GM21576 (cell line): ENCODE results near the gene PDC.
A peak's percentile ranks its signal among the peaks of the same experiment; 100 is the strongest.

Experiments
- ATAC-seq: cut with Tn5 transposase; IDR thresholded peaks from one replicate; pipeline ENCODE4 v1.9.1; 2021; ENCODE audit warnings: mild to moderate bottlenecking, moderate library complexity; ENCODE audit not compliant: unreplicated experiment

The PDC gene

GRCh38 chr1:186461014-186461413 is at the start of gene PDC:
PDC (minus strand) TSS chr1:186461114; CDS start chr1:186449459, 11,655 bp downstream.
- ATAC-seq, result no peak

DNA sequence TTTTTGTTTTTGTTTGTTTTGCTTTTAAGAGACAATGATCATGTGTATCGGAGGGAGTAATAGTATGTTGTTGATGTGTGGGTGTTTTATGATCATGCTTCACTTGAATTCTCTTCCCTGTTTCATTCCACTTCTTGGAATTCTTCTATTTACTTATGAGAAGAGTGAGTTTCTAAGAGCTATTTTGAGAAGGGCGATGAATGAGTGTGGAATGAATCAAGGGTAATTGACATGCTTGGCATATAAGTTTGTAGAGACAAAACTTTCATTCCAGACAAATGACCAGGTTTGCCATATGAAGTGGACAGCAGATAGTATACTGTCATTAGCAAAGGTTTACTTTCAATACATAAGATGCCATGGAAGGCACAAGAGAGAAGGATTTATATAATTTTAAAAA is 42.3 kb upstream of the PDC start:
- no peak for ATAC-seq

GRCh38 chr1:186502087-186502486 is 41.2 kb upstream of the PDC start:
- peak; percentile 50 for ATAC-seq

DNA sequence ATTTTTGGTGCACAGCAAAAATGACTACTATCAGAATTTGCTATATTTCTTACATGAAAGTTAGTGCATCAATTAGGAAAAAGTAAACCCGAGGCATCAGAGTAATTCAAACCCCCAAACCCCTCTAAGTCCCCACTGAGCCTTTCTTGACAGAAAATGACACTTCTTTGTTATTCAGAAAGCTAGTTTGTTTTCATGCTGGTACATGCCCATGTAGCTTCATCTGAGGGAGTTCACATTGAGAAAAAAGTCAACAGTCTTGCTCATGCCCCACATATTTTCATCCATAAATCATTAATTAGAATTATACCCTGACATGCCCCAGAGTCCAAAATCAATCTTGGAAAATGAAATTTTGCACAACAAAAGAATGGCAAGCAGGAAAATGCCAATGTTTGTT is 39.9 kb upstream of the PDC start:
- no peak for ATAC-seq

DNA sequence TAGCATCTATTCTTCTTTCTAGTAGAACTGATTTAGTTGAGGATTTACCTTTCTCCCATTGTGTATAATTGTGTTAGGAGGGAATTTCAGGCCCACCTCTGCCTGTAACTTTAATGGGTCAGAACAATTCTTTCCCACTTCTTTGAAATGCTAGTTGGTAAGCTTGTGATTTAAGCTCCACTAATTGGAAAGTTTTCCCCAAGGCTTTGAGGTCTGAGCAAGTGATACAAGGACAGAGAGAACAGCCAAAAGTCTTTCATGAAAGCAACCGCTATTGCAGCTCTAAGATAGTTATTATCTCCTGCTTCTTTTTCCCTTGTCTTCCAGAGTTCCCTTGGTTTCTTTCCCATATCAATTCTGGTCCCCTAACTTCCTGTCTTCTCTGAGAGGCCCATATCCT is 38.7 kb upstream of the PDC start:
- no peak for ATAC-seq

DNA sequence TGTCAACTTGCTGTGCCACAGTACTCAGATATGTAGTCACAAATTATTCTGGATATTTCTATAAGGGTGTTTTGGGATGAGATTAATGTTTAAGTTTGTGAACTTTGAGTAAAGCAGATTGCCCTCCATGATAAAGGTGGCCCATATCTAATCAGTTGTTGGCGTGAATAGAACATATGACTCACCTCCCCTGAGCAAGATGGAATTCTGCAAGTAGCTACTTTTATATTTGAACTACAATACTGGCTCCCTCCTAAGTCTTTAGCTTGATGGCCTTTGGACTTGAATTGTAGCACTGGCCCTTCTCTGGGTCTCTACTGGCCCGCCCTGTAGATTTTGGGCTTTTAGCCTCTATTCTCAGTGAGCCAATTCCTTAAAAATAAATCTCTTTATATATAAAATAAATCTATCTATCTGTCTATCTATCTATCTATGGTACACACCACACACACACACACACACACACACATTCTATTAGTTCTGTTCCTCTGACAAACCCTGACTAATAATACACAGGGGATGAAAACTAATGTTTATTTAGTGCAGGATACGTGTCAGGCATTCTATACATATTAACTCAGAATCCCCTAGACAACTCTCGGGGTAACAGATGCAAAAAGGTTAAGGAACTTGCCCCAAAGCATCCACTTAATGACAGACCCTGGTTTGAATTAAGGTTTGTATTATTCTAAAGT is 37.9 kb upstream of the PDC start:
- no peak for ATAC-seq

DNA sequence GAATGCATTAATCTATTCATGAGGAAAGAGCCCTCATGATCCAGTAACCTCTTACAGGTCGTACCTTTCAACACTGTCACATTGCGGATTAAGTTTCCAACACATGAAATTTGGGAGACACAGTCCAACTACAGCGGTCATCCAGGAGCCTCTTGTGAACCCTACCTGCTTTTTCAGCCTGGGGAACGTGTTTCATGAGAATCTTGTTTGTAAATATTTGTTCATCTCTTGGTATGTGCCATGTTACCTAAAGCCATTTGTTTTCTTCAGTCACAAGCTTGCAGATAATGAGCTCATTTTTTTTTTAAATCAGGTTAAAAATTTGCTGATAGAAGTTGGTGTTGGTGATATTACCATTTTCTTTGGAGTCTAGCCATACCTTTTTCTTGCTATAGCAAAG is 37.2 kb upstream of the PDC start:
- ATAC-seq, result no peak

DNA sequence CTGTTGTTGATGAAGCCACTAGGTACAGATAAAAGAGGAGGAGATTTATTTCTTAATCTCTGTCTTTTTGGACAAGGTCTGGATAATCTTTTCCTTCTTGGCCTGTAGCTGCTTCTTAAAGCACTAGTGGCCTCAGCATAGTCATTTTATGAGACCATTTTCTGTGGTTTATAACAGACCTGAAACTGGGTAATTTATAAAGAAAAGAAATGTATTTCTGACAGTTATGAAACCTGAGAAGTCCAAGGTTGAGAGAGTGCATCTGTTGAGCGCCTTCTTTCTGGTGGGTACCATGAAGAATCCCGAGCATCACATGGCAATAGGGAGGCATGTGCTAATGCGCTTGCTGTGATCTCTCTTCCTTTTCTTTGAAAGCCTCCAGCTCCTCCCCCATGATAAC is 36.7 kb upstream of the PDC start:
- no peak for ATAC-seq

GRCh38 chr1:186496171-186496851 is 35.4 kb upstream of the PDC start:
- no peak for ATAC-seq

GRCh38 chr1:186494832-186495271 is 33.9 kb upstream of the PDC start:
- ATAC-seq, result peak; percentile 49

DNA sequence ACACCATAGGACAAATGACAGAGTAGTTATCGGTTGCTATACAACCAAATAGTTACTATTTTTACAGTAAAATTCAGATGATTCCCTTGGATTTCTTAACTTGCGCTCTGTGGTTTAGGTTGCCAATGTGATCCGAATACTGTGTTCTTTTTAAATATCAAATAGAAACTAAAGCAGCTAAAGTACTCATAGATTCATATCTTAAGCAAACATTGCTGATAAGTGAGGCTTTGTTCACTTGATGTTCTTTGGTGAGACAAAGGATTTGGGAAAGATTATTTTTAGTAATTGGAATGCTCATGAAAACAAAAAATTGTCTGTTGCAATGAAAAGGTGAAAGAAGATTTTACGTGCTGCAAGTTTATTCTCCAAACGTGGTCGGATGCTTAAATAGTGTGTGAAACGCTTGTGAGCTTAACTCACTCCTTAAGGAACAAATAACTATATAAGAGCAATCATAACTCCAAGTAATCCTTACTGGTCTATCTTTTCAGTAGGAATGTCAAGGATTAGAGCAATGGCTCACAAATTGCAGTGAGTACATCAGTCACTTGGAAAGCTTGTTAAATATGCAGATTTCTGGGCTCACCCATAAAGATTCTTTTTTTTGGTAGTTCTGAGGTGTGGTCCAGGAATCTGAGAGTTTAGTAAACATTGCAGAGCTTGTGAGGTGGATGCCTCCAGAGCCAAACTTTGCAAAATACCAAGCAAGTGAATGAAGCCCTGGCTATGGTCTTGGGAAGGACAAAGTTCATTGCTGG is 31.8 kb upstream of the PDC start:
- no peak for ATAC-seq

GRCh38 chr1:186491336-186491735 is 30.4 kb upstream of the PDC start:
- ATAC-seq, result no peak

- no peak for ATAC-seq
Observed at GRCh38 chr1:186487163-186487562, 26.2 kb upstream of the PDC start.

GRCh38 chr1:186486061-186486460 is 25.1 kb upstream of the PDC start:
- ATAC-seq, result no peak

GRCh38 chr1:186483561-186483960 is 22.6 kb upstream of the PDC start:
- no peak for ATAC-seq

- peak; percentile 65 for ATAC-seq
Observed at GRCh38 chr1:186482661-186483255, 21.8 kb upstream of the PDC start.

DNA sequence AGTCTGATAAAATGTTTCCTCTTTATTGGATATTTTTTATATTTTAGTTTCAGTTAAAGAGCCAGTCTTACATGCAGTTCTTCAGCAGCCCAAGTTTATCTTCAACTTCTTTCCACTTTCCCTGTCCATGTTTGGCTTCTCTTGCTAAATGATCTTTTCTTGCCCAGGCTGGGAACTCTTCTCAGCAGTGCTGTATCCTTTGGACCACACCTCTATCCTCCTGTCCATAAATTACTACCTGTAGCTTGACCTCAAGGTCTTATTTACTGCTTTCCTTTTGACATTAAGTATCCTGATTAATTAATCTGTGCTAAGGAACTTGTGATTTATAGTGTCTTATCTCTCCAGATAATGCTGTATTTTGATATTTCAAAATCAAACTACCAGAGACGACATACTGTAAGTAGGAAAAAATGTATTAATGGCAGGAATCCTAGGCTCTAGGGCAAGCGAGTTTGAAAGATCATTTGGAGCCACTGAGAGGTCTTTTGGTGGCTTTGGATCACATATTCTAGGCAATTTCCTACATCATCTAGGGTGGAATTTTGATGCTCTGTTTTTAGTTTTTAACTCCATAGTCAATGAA is 20.5 kb upstream of the PDC start:
- no peak for ATAC-seq

DNA sequence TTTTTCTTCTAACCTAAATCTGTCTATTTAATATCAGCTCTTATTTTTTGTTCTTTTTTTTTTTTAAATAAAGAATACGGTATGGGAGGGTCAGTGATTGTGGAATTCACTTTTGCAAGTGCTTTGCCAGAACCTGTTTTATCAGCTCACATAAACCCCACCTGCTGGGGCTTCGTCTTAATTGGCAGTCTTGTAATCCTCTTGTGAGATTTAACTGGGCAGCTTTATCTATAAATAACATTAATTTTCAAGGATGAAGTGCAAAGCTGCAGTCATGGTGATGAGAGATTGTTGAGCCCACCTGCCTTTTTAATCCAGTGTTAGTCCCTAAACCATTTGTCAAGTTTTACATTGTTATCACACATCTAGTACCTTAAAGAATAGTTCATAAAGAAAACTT is 18.2 kb upstream of the PDC start:
- ATAC-seq, result no peak

DNA sequence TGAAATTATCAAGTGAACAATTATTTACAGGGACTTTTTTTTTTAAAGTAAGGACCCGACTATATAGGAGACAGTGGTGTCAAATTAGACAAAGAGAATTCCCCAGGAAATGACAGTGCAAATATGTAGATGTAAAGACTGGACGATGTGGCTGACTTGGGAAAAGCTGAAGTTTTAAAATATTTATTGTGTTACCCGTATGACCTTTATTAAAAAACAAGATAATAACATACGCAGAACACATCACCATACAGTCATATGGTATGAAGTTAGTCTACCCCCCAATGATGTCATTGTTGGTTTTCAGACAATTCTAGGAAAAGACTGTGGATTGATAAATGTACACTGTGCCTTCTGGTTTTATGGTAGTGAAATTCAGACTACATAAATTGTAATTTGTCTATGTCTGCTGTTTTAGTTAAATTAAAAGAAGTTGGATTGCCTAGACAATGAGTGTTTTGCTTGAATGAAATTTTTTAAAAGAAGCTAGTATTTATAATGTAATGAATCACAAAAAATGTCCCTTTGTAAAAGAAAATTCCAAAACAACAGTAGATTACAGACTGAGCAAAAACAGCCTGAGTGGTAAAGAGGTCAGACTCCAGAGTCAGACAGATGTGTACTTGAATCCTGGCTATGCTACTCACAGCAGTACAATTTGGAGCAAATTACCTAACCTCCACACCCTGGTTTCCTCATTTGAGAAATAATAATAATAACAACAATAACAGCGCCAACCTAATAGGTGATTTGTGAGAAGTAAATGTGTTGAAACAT is 15.5 kb upstream of the PDC start:
- ATAC-seq, result no peak

DNA sequence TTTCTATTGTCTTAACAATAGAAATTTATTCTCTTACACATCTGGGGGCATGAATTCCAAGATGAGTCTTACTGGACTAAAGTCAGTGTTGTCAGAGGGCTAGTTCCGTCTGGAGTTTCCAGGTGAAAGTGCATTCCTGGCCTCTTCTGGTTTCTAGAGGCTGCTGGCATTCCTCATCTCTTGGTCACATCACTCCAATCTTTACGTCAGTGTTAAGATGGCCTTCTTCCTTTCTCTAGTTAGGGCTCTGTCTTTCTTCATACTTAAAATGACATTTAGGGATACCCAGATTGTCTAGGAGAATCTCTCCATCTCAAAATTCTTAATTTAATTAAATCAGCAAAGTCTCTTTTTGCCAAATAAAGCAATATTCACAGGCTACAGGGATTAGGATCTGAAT is 13.3 kb upstream of the PDC start:
- ATAC-seq, result no peak
